Neural cell (in vitro differentiated cells): Measurements from ENCODE around the gene APBA2.

Experiments used
- EP300 ChIP-seq: fragments of 450-650 bp; conservative IDR thresholded peaks from 2 replicates; pipeline ENCODE4 v1.6.1; 2014; ENCODE audit warnings: antibody characterized with exemption, mild to moderate bottlenecking, moderate library complexity; ENCODE audit not compliant: poor library complexity, severe bottlenecking
- MXI1 ChIP-seq: fragments of 450-650 bp; conservative IDR thresholded peaks from 2 replicates; pipeline ENCODE4 v1.6.1; 2014; ENCODE audit warnings: antibody characterized with exemption, mild to moderate bottlenecking; ENCODE audit not compliant: poor library complexity, severe bottlenecking
- POLR2AphosphoS5 ChIP-seq: IDR thresholded peaks from 2 replicates; pipeline ENCODE4 v1.6.1; 2012
- REST ChIP-seq: IDR thresholded peaks from 2 replicates; pipeline ENCODE4 v1.6.1; 2012; ENCODE audit warnings: borderline replicate concordance
- TAF1 ChIP-seq: IDR thresholded peaks from 2 replicates; pipeline ENCODE4 v1.6.1; 2012; ENCODE audit warnings: low read depth
- TF ChIP-seq, protein P1 (sequence below): fragments of 450-650 bp; IDR thresholded peaks from 2 replicates; pipeline ENCODE4 v1.5.1; 2014; ENCODE audit warnings: antibody characterized with exemption, mild to moderate bottlenecking, moderate library complexity; ENCODE audit not compliant: poor library complexity, severe bottlenecking

- TF ChIP-seq, protein P1, sequence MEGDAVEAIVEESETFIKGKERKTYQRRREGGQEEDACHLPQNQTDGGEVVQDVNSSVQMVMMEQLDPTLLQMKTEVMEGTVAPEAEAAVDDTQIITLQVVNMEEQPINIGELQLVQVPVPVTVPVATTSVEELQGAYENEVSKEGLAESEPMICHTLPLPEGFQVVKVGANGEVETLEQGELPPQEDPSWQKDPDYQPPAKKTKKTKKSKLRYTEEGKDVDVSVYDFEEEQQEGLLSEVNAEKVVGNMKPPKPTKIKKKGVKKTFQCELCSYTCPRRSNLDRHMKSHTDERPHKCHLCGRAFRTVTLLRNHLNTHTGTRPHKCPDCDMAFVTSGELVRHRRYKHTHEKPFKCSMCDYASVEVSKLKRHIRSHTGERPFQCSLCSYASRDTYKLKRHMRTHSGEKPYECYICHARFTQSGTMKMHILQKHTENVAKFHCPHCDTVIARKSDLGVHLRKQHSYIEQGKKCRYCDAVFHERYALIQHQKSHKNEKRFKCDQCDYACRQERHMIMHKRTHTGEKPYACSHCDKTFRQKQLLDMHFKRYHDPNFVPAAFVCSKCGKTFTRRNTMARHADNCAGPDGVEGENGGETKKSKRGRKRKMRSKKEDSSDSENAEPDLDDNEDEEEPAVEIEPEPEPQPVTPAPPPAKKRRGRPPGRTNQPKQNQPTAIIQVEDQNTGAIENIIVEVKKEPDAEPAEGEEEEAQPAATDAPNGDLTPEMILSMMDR: no peak
- no peak for TF ChIP-seq REST
- TF ChIP-seq TAF1: no peak
- TF ChIP-seq POLR2AphosphoS5: no peak
- no peak for TF ChIP-seq EP300
- TF ChIP-seq MXI1: no peak
Measured at GRCh38 chr15:29093696-29094343, 208.0 kb downstream of the APBA2 start.
